NT2/D1 (cell line): ENCODE data around the gene GPI.

Experiments
- DNase-seq: peaks from one replicate; pipeline ENCODE4 v3.0.0-alpha.2; 2011; ENCODE audit warnings: low read depth, low spot score
- H3K27me3 ChIP-seq: 2 replicates; pipeline ENCODE4 v1.6.0; 2011; ENCODE audit warnings: mild to moderate bottlenecking; ENCODE audit not compliant: insufficient read length, insufficient read depth
- H3K36me3 ChIP-seq: 2 replicates; pipeline ENCODE4 v1.6.1; 2011; ENCODE audit warnings: mild to moderate bottlenecking, low read length, mixed read lengths; ENCODE audit not compliant: insufficient read depth, insufficient read length
- H3K4me1 ChIP-seq: 2 replicates; pipeline ENCODE4 v1.5.1; 2011; ENCODE audit not compliant: insufficient read depth, insufficient read length
- H3K4me3 ChIP-seq: 2 replicates; pipeline ENCODE4 v1.5.1; 2011; ENCODE audit warnings: low read depth; ENCODE audit not compliant: insufficient read length
- H3K9ac ChIP-seq: 2 replicates; pipeline ENCODE4 v1.6.0; 2011; ENCODE audit warnings: low read depth; ENCODE audit not compliant: insufficient read length
- H3K9me3 ChIP-seq: 2 replicates; pipeline ENCODE4 v1.5.1; 2011; ENCODE audit warnings: mild to moderate bottlenecking, low read length; ENCODE audit not compliant: insufficient read depth
- SUZ12 ChIP-seq: IDR thresholded peaks from 2 replicates; pipeline ENCODE4 v1.6.1; 2011; ENCODE audit not compliant: insufficient read length, insufficient read depth; ENCODE audit errors: extremely low read depth
- YY1 ChIP-seq: IDR thresholded peaks from 2 replicates; pipeline ENCODE4 v1.6.1; 2011; ENCODE audit not compliant: insufficient read length, insufficient read depth
- ZNF274 ChIP-seq: IDR thresholded peaks from 2 replicates; pipeline ENCODE4 v1.6.1; 2011; ENCODE audit warnings: mild to moderate bottlenecking, low read depth, low read length

The GPI gene

GRCh38 chr19:34355201-34355600, 9.8 kb upstream of the GPI start:
- Histone ChIP-seq H3K36me3 (peaks cover 27% of the 10 kb centered on the region), H3K9me3 (no peaks in the 10 kb centered on the region), H3K4me1 (peaks cover 3% of the 10 kb centered on the region), H3K27me3 (no peaks in the 10 kb centered on the region), H3K9ac (no peak overlapping the region), H3K4me3 (no peak overlapping the region)
- TF ChIP-seq SUZ12 (no peak), YY1 (no peak), ZNF274 (no peak)
- DNase-seq: no peak

GRCh38 chr19:34356875-34357274, 8.1 kb upstream of the GPI start:
- no peak for TF ChIP-seq SUZ12
- no peak for TF ChIP-seq ZNF274
- no peak for DNase-seq

GRCh38 chr19:34357431-34357830, 7.6 kb upstream of the GPI start:
- H3K36me3 ChIP-seq: peaks cover 24% of the 10 kb centered on the region
- H3K4me1 ChIP-seq: peaks cover 3% of the 10 kb centered on the region
- no peaks in the 10 kb centered on the region for H3K9me3 ChIP-seq
- no peak overlapping the region for H3K9ac ChIP-seq
- H3K4me3 ChIP-seq: no peak overlapping the region
- DNase-seq: no peak
- no peak for TF ChIP-seq ZNF274
- no peaks in the 10 kb centered on the region for H3K27me3 ChIP-seq

More at GRCh38 chr19:34356875-34357274, 8.1 kb upstream of the GPI start:
- Histone ChIP-seq H3K4me3 (no peak overlapping the region), H3K4me1 (peaks cover 3% of the 10 kb centered on the region), H3K36me3 (peaks cover 24% of the 10 kb centered on the region), H3K9me3 (no peaks in the 10 kb centered on the region), H3K9ac (no peak overlapping the region), H3K27me3 (no peaks in the 10 kb centered on the region)

GRCh38 chr19:34359140-34359953, 5.6 kb upstream of the GPI start:
- H3K4me3 ChIP-seq: peak overlapping the region; percentile 41
- peaks cover 3% of the 10 kb centered on the region for H3K4me1 ChIP-seq
- H3K36me3 ChIP-seq: peaks cover 12% of the 10 kb centered on the region
- DNase-seq: peak; percentile 82
- no peaks in the 10 kb centered on the region for H3K9me3 ChIP-seq
- peak overlapping the region; percentile 62 for H3K9ac ChIP-seq
- no peak for TF ChIP-seq ZNF274
- TF ChIP-seq SUZ12: no peak
- TF ChIP-seq YY1: no peak
- no peaks in the 10 kb centered on the region for H3K27me3 ChIP-seq

GRCh38 chr19:34359954-34360315, 5.1 kb upstream of the GPI start:
- Histone ChIP-seq H3K9me3 (no peaks in the 10 kb centered on the region), H3K27me3 (no peaks in the 10 kb centered on the region), H3K4me3 (peak overlapping the region; percentile 41), H3K36me3 (peaks cover 8% of the 10 kb centered on the region), H3K9ac (peak overlapping the region; percentile 62), H3K4me1 (peaks cover 3% of the 10 kb centered on the region)
- no peak for TF ChIP-seq SUZ12
- TF ChIP-seq YY1: no peak
- no peak for TF ChIP-seq ZNF274
- no peak for DNase-seq

GRCh38 chr19:34360354-34360909, 4.6 kb upstream of the GPI start:
- DNase-seq: no peak
- Histone ChIP-seq H3K27me3 (peaks cover 1% of the 10 kb centered on the region), H3K9me3 (no peaks in the 10 kb centered on the region), H3K4me1 (peaks cover 3% of the 10 kb centered on the region), H3K9ac (no peak overlapping the region), H3K36me3 (peaks cover 5% of the 10 kb centered on the region), H3K4me3 (no peak overlapping the region)
- TF ChIP-seq YY1 (no peak), ZNF274 (no peak), SUZ12 (no peak)

GRCh38 chr19:34362679-34363069, 2.3 kb upstream of the GPI start:
- Histone ChIP-seq H3K27me3 (peaks cover 5% of the 10 kb centered on the region), H3K4me3 (no peak overlapping the region), H3K36me3 (peaks cover 15% of the 10 kb centered on the region), H3K9me3 (no peaks in the 10 kb centered on the region), H3K9ac (no peak overlapping the region), H3K4me1 (peaks cover 3% of the 10 kb centered on the region)
- TF ChIP-seq SUZ12 (no peak), ZNF274 (no peak), YY1 (no peak)
- DNase-seq: no peak
